DMS114 treated with DMSO at 0.1 percent for 48 hours (cell line): ENCODE data around the gene WDR82.
A peak's percentile ranks its signal among the peaks of the same experiment; 100 is the strongest.

Experiments used
- DNase-seq: peaks from one replicate; lab custom pipeline; 2025; ENCODE audit not compliant: unreplicated experiment; lab: John Stamatoyannopoulos, UW

WDR82 gene

DNA sequence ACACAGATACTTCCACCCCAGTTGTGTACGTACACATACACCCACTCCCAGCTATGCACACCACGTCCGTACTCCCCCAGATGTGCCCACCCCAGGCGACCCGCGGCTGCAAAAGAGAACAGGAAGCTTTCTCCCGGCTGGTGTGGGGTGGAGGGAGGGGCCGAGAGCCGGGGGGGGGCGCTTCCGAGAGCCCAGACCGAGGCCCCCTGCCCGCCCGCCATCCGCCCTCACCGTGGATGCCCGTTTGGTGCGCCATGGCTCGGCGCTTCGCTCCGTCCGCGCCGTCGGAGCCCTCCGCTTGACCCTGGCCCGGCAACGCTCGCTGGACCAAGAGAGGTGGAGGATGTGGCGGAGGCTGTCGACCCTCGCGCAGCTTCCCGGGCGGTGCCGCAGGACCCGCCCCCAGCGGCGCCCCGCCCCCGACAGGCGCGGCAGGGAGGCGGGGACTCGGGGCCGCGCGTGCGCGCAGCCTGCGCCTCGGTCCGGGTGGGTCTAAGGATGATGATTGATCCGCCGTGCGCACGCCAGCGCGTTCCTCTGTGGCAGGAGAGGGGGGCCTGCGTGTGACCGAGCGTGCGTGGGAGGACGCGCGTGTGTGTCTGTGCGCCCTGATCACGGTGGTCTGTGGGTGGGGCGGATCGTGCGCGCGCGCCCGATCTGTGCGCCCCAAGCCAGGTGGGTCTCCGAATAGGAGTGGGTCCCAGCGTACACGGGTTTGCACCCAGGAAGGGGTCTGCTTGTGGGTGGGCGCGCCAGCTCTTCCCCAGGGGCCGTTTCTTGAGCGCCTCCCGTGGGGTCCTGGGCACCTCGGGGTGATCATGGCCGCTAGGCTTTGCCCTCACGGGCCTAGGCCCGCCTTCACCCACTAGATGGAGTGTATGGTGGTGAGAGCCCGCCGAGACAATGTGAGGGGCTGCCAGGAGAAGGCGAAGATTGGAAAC lies 39.4 kb downstream of the WDR82 start, which contains the start of gene TWF2:
Gene TWF2, minus strand, starts transcription at position 398 of the 941 bp plus-strand sequence. Its CDS starts 142 bp downstream, at position 256.
- peak; percentile 46 for DNase-seq

DNA sequence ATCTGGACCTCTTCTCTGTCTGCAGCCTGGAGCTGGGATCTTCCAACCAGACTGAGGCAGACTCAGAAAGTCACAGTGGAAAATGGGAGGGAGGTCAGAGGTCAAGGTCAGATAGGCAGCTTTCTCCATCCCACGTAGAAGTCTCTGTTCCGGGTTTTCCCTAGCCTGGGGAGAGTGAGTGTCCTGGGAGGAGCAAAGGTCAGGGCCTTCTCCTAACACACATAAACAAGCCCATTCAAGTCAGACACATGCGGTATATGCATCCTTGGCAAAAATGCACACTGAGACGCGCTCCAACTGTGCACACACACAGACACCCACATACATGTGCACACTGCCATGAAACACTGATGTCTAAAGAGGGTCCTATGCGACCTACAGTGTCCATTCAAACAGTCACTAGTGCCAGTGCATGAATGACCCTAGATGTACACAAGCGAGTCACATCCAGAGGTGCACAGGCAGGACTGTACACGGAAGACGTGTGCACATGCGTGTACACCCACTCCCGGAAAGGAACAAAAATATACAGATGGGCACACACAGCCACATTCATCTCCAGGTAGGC lies 40.2 kb downstream of the WDR82 start:
- DNase-seq, result no peak

GRCh38 chr3:52237657-52238172 lies 40.7 kb downstream of the WDR82 start:
- no peak for DNase-seq

GRCh38 chr3:52237006-52237656 lies 41.3 kb downstream of the WDR82 start:
- DNase-seq, result no peak

- DNase-seq, result no peak
Observed at GRCh38 chr3:52236424-52236886, 42.0 kb downstream of the WDR82 start.

DNA sequence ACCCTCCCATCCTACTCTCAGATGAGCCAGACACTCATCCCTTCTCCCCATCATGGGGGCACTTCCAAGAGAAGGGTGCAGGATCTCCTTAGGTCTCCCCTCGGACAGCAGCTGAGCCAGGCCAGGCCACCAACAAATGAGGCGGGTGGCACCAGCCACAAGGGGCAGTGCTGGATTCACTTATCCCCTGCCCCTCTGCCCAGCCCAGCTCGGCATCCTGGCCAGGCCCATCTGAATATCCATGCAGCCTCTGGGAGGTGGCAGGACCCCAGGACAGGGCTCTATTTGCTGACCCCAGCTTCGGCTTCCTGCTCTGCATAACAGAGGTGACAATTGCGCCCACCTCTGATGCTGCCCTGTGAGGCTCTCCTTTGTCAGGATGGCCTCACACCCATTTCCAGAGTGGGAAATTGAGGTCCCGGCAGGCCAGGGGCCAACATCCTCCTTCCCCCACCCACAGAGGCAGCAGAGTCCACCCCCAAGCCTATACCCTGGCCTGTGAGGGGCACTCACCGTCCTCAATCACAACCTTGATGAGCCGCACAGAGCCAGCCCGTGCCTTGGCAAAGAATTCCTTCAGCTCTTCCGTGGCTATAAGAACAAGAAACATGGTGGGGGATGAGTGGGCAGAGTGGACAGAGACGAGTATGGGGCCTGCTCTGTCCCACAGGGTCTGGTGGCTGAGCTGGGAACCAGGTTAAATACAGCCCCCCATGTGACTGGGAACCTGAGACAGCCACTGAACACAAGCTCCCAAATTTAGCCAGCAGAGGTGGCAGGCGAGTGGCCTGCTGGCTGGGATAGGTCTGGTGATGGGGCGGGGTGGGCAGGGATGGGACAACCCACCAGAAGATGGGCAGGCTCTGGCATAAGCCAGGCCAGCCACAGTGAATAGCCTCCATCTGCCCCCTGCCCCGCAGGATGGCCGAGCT lies 43.7 kb downstream of the WDR82 start:
- DNase-seq, result no peak

- no peak for DNase-seq
Observed at GRCh38 chr3:52233968-52234367, 44.5 kb downstream of the WDR82 start.

DNA sequence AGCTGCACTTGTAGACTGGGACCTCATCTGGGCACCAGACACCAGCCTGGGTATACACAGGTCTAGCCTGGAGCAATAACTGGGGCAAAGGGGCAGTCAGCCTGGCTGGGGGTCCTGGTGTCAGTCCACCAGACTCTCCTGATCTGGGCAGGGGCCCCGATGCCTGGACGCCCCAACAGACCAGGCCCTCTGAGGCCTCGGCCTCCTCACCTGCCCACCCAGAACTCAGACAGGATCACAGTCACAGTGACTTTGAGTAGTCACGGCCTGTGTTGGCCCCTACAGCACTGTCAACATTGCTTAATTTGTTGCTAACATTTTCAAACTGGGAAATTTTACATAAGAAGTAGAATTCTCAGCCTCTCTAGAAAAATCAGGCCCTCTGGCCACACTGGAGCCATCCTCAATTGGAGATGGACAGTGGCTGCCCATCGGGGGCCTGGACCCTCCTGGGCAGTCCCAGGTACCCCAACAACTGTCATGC lies 45.3 kb downstream of the WDR82 start:
- no peak for DNase-seq

- DNase-seq, result no peak
Observed at GRCh38 chr3:52232279-52233107, 46.0 kb downstream of the WDR82 start.

GRCh38 chr3:52231502-52232278 lies 46.8 kb downstream of the WDR82 start:
- DNase-seq, result peak; percentile 18

- no peak for DNase-seq
Observed at GRCh38 chr3:52230889-52231499, 47.5 kb downstream of the WDR82 start.

GRCh38 chr3:52230461-52230860 lies 48.0 kb downstream of the WDR82 start:
- DNase-seq, result no peak

DNA sequence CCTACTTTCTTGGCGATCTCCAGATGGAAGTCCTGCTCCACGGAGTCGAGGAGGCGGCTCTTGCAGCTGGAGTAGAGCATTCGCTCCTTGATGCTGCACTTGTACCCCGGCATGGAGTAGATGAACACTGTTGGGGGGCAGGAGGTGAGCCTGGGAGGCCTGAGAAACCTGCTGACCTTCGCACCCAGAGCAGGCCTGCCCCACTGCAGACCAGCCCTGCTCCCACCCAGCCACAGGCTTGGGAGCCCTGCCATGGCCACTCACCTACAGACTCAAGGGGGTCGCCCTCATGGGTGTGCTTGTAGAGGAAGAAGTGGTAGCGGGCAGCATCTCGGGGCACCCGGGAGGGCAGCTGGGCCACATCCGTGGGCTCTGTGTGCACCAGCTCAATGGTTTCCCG lies 48.8 kb downstream of the WDR82 start:
- DNase-seq, result no peak

DNA sequence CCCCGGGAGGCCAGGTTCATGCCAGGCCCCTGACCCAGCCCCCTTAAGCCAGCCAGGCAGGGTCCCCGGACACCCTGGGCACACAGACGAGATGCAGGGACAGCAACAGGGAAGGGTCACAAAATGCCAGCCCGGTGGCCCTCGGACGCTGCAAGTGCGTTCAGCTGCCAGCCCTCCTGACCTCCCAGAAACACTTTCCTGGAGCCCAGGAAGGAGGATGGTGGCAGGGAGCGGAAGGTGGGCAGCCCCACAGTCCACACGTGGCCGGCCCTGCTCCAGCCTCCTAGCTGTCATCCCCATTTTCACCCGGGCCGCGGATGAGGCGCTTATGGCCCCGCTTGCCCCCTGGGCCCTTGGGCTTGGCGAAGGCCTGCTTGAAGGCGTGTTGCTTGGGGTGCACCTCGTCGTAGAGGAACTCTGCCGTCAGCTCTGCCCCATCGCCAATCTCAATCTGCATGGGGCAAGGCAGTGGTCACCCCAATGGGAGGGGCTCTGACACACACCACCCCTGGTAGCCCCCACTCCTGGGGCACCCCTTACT lies 49.6 kb downstream of the WDR82 start:
- no peak for DNase-seq

DNA sequence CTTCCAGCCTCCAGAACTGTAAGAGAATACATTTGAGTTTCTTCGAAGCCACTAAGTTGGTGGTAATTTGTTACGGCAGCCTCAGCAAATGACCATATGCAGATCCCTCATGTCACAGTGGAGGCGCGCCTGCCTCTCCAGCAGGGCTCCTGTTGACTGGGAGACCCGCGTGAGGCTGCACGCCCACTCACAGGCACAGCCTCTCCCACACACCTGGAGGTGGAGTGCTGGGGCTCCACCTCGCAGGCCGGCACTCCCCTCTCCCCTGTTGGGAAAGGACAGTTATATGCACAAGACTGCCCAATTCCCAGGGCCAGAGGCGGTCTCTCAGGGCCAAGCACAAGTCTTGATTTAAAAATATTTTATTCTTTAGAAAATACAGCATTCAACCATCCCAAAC lies 50.2 kb downstream of the WDR82 start:
- no peak for DNase-seq

GRCh38 chr3:52227766-52228165 lies 50.7 kb downstream of the WDR82 start:
- DNase-seq, result no peak

GRCh38 chr3:52227117-52227516 lies 51.3 kb downstream of the WDR82 start:
- DNase-seq, result no peak

GRCh38 chr3:52226229-52226817 lies 52.1 kb downstream of the WDR82 start:
- DNase-seq, result no peak
